ENCODE results near the gene NHERF1.
A peak's percentile ranks its signal among the peaks of the same experiment; 100 is the strongest.

Gene NHERF1

DNA sequence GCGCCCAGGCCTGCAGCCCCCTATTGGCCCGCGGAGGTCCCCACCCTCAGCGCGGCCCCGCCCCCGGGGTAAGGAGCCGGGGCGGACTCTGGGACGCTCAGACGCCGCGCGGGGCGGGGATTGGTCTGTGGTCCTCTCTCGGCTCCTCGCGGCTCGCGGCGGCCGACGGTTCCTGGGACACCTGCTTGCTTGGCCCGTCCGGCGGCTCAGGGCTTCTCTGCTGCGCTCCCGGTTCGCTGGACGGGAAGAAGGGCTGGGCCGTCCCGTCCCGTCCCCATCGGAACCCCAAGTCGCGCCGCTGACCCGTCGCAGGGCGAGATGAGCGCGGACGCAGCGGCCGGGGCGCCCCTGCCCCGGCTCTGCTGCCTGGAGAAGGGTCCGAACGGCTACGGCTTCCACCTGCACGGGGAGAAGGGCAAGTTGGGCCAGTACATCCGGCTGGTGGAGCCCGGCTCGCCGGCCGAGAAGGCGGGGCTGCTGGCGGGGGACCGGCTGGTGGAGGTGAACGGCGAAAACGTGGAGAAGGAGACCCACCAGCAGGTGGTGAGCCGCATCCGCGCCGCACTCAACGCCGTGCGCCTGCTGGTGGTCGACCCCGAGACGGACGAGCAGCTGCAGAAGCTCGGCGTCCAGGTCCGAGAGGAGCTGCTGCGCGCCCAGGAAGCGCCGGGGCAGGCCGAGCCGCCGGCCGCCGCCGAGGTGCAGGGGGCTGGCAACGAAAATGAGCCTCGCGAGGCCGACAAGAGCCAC is at the start of gene NHERF1:
Gene NHERF1 (plus strand): TSS at position 100 of the 750 bp plus-strand sequence. CDS start 219 bp downstream, at position 319.
- peak; percentile 87 for DNase-seq (ENCODE audit: low read depth)
- H3K4me3 ChIP-seq (replicated peaks; ENCODE audit: low read depth, low read length) = peak within 1 kb of the TSS; percentile 73
- no peak for TF ChIP-seq CTCF (IDR thresholded peaks at IDR 0.05; ENCODE audit: low read length, missing control alignments)

GRCh38 chr17:74699236-74699635 is 49.2 kb upstream of the NHERF1 start:
- H3K4me3 ChIP-seq (replicated peaks; ENCODE audit: low read depth, low read length) = no peak overlapping the region
- no peak for TF ChIP-seq CTCF (IDR thresholded peaks at IDR 0.05; ENCODE audit: low read length, missing control alignments)
- DNase-seq (ENCODE audit: low read depth) = no peak

DNA sequence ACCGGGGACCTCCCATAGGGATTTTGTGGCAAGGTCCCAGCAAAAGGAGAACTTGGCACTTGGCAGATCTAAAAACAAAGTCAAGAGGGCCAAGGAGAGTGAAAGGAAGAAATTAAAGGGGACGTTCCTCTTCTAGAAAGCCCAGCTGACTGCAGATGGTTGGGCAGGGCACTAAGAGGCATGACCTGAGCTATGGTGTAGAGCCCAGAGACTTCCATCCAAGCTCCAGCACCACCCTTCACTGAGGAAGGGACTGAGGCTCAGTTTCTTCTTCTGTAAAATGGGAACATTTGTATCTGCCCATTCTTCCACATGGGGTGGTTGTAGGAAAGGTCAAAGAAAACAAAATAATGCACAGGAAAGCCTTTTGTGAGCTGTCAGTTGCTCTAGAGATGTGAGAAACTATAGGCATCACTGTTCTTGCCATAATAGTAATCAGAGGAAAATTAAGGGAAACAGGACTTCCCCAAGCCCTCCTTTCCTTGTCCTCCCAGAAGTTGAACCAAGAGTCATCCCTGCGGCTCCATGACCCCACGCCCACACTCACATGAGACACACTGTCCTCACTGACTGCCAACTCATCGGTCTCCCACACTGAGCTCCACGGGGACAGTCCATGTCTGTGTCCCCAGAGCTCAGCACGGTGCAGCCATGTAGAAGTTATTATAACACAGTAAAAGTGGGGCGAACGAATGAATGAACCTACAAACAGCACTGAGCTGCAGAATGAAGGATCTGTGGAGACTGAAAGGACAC is 46.1 kb upstream of the NHERF1 start:
- no peak overlapping the region for H3K4me3 ChIP-seq (replicated peaks; ENCODE audit: low read depth, low read length)
- no peak for TF ChIP-seq CTCF (IDR thresholded peaks at IDR 0.05; ENCODE audit: low read length, missing control alignments)
- DNase-seq (ENCODE audit: low read depth) = no peak

DNA sequence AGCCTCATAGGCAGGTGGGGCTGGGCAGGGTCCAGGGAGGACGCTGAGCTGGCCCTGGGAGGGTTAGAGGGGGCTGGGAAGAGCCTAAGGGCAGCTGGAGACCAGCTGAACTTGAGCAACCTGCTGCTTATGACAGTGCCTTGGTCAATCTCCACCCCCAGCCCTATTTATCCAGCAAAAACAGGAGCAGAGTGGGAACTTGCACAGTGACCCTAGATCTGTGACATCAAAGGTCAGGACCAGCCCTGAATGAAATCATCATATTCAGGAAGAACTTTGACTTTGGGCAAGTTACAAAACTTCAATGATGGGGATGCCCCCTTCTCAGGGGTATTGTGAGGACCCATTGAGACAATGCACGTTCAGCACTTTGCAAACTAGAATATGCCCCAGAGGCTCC is 45.1 kb upstream of the NHERF1 start:
- H3K4me3 ChIP-seq (replicated peaks; ENCODE audit: low read depth, low read length) = no peak overlapping the region
- no peak for TF ChIP-seq CTCF (IDR thresholded peaks at IDR 0.05; ENCODE audit: low read length, missing control alignments)
- no peak for DNase-seq (ENCODE audit: low read depth)

DNA sequence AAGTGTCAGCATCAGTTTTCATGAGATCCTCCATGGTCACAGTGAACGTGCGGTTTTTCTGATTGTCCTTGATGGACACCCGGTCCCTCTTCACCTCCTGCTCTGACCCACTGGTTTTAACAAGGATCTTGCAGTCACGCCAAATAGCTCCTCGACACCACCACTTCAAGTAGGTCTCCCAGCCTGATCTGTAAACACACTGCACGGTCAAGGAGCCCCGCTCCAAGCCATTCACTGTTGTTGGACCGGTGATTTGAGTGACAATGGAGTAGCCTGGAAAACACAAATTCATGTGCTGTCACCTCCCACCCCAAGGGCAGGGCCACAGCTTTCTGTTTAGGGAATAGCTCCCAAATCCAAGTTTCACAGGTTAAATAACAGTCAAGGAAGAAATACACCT is 43.9 kb upstream of the NHERF1 start:
- DNase-seq (ENCODE audit: low read depth) = no peak
- no peak for TF ChIP-seq CTCF (IDR thresholded peaks at IDR 0.05; ENCODE audit: low read length, missing control alignments)
- no peak overlapping the region for H3K4me3 ChIP-seq (replicated peaks; ENCODE audit: low read depth, low read length)

DNA sequence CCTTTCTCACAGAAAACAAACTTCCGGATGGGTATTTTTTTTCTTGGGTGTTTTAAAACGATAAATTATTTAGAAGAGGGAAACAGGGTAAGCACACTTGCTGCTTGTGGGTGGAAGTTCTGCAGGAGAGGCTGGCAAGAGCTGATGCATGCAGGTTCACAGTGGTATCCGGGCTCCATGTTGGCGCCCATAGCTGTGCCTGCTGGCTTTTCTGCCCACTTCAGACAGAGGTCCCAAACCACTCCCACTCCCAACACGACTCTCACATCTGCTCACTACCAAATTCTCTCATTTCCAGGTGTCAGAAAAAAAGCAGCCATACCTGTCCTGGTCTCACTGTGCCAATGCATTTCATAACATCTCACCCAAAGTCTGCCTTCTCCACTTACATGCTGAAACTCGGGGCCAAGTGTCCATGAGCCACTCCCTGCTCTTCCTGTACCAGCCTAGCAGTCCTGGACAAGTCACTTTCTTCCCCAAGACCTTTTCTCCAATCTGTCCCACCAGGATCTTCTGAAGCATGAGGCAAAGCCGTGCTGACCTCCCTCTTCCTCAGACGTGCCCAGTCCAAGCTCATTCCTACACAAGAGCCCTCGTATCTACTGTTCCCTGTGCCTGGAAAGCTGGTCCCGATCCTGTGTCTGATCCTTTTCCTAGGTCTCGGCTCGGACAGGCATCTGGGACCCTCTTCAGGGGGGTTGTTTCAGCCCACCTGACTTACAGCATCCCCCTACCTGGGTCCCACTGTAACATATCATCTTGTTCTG is 37.2 kb upstream of the NHERF1 start:
- H3K4me3 ChIP-seq (replicated peaks; ENCODE audit: low read depth, low read length) = no peak overlapping the region
- TF ChIP-seq CTCF (IDR thresholded peaks at IDR 0.05; ENCODE audit: low read length, missing control alignments) = no peak
- DNase-seq (ENCODE audit: low read depth) = no peak

Measured in fibroblast of pulmonary artery (primary cell).